Measurements from ENCODE around the gene MAP2K2. TPM values are rescaled to one million over a fixed set of nuclear protein-coding genes. Genes with fewer than 3 reads are reported as not detected.

The MAP2K2 gene
- total and polyA plus RNA-seq, 9 of the 15 experiments (the other 6 are each of a cell fraction or from before 2014, with no cell fraction given), result 1.0 to 151 (median 58.3) TPM

DNA sequence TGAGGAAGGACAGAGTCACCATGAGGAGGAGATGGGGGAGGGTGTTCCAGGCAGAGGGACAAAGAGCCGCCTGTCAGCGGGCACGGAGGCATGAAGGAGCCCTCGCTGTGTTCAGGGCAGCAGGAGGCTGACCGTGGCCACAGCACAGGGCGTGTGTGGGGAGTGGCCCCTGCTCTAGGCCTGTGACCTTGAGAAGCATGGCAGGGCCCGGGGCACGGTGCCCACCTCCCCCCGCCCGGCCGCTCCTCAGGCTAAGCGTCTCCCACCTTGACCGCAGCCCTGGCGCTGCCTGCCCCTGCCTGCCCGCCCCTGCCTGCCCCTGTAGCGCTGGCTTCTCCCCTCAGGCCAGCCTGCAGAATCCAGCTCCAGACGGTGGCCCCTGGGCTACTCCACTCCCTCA, 11.6 kb downstream of the MAP2K2 start:
- ChIA-PET CTCF (ENCODE audit: low intra/inter-chr PET ratio) (no interaction called here), POLR2A (no interaction called here)
- Histone ChIP-seq H2AFZ (ENCODE audit: low read depth, low read length) (no peak overlapping the region), H3K4me1 (replicated peaks in 1 of 2; ENCODE audit: control insufficient read depth in 2 of 2, insufficient read depth in 2 of 2, low read length in 2 of 2) (peaks cover 0 to 8% of the 10 kb centered on the region in 2 experiments; a peak in 2 of 5 replicates), H3K4me2 (ENCODE audit: insufficient read depth, low read length) (no peak overlapping the region), H3K9me3 (replicated peaks; ENCODE audit: control insufficient read depth, insufficient read depth, low read depth, low read length) (no peaks in the 10 kb centered on the region), H3K36me3 (ENCODE audit: control insufficient read depth, insufficient read depth, low read length) (peaks cover 85% of the 10 kb centered on the region; the same call in 2 of the 3 replicates), H3K27me3 (ENCODE audit: control insufficient read depth in 2 of 2, insufficient read depth in 2 of 2, low read length in 2 of 2) (no peaks in the 10 kb centered on the region), H3K79me2 (ENCODE audit: control insufficient read depth, insufficient read depth, low read length) (no peaks in the 10 kb centered on the region), H4K20me1 (replicated peaks; ENCODE audit: control insufficient read depth, insufficient read depth, low read length) (no peaks in the 10 kb centered on the region), H3K27ac (ENCODE audit: extremely low read depth, low read depth, low read length) (no peak overlapping the region), H3K9me1 (ENCODE audit: control insufficient read depth, insufficient read depth, low read length) (no peaks in the 10 kb centered on the region), H3K4me3 (no peak overlapping the region), H3K9ac (ENCODE audit: insufficient read depth in 1 of 2, low read depth in 2 of 2, low read length in 2 of 2) (no peak overlapping the region; a peak in 2 of 4 replicates)
- no TSS peak for BruUV-seq (replicated peaks)
- 87% methylated on average over 4 of the region's 17 CpGs for WGBS (ENCODE audit: insufficient coverage, low coverage, missing lambda C conversion rate)
- in situ Hi-C loops (cut with MboI) (no loop called here), intact Hi-C loops (cut with micrococcal nuclease) (no loop called here)
- FAIRE-seq, result no peak
- ATAC-seq, result no peak
- no peak for DNase-seq (ENCODE audit: extremely low read depth in 1 of 4, low spot score in 3 of 4)
- TF ChIP-seq ZNF311 (CRISPR knock-in tag; IDR thresholded peaks at IDR 0.05) (no peak), POLR2G (IDR thresholded peaks at IDR 0.05; ENCODE audit: low read depth, low read length) (0 out of 2 replicates have a peak, but pooled peaks have one; percentile 16), RBFOX2 (IDR thresholded peaks at IDR 0.05; ENCODE audit: low read depth, low read length) (peak; percentile 44; the same call in 1 of the 2 replicates)

- in situ Hi-C loops (cut with MboI) (no loop called here), intact Hi-C loops (cut with micrococcal nuclease) (no loop called here)
- Histone ChIP-seq H3K9ac (ENCODE audit: insufficient read depth in 1 of 2, low read depth in 2 of 2, low read length in 2 of 2) (no peak overlapping the region), H4K20me1 (replicated peaks; ENCODE audit: control insufficient read depth, insufficient read depth, low read length) (no peaks in the 10 kb centered on the region), H3K79me2 (ENCODE audit: control insufficient read depth, insufficient read depth, low read length) (no peaks in the 10 kb centered on the region), H3K36me3 (ENCODE audit: control insufficient read depth, insufficient read depth, low read length) (peaks cover 81% of the 10 kb centered on the region; the same call in 2 of the 3 replicates), H3K4me1 (replicated peaks in 1 of 2; ENCODE audit: control insufficient read depth in 2 of 2, insufficient read depth in 2 of 2, low read length in 2 of 2) (peaks cover 0 to 5% of the 10 kb centered on the region in 2 experiments; a peak in 2 of 5 replicates), H3K4me2 (ENCODE audit: insufficient read depth, low read length) (no peak overlapping the region), H3K4me3 (no peak overlapping the region), H3K9me3 (replicated peaks; ENCODE audit: control insufficient read depth, insufficient read depth, low read depth, low read length) (no peaks in the 10 kb centered on the region), H3K9me1 (ENCODE audit: control insufficient read depth, insufficient read depth, low read length) (no peaks in the 10 kb centered on the region), H3K27ac (ENCODE audit: extremely low read depth, low read depth, low read length) (no peak overlapping the region), H2AFZ (ENCODE audit: low read depth, low read length) (no peak overlapping the region), H3K27me3 (ENCODE audit: control insufficient read depth in 2 of 2, insufficient read depth in 2 of 2, low read length in 2 of 2) (no peaks in the 10 kb centered on the region)
- CTCF ChIA-PET (ENCODE audit: low intra/inter-chr PET ratio), result no interaction called here
- ATAC-seq (no peak), FAIRE-seq (no peak), DNase-seq (ENCODE audit: extremely low read depth in 1 of 4, low spot score in 3 of 4) (no peak)
- 92% methylated on average over 6 of the region's 6 CpGs for WGBS (ENCODE audit: insufficient coverage, low coverage, missing lambda C conversion rate)
- no TSS peak for BruUV-seq (replicated peaks)
- POLR2A ChIA-PET, result interaction anchor here (0.9 to 2.0 kb wide), 2 partner anchors 9 kb away, joined by 3 to 8 read pairs; no protein-coding TSS in a partner anchor
- TF ChIP-seq, protein P1, sequence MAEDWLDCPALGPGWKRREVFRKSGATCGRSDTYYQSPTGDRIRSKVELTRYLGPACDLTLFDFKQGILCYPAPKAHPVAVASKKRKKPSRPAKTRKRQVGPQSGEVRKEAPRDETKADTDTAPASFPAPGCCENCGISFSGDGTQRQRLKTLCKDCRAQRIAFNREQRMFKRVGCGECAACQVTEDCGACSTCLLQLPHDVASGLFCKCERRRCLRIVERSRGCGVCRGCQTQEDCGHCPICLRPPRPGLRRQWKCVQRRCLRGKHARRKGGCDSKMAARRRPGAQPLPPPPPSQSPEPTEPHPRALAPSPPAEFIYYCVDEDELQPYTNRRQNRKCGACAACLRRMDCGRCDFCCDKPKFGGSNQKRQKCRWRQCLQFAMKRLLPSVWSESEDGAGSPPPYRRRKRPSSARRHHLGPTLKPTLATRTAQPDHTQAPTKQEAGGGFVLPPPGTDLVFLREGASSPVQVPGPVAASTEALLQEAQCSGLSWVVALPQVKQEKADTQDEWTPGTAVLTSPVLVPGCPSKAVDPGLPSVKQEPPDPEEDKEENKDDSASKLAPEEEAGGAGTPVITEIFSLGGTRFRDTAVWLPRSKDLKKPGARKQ (CRISPR knock-in tag; IDR thresholded peaks at IDR 0.05), result no peak
- TF ChIP-seq IFI16 (CRISPR knock-in tag; IDR thresholded peaks at IDR 0.05), result no peak
Observed at GRCh38 chr19:4109626-4109945, 14.3 kb downstream of the MAP2K2 start.
